ENCODE data around the gene ELP1. TPM values are rescaled to one million over a fixed set of nuclear protein-coding genes. Genes with fewer than 3 reads are reported as not detected.
"Not testable (repeated sequence)": the region's sequence is repeated elsewhere in the genome, so short reads cannot be mapped to it uniquely, and the experiment has no call there.

ELP1 gene
- total and polyA plus RNA-seq, 2 experiments from 2014 or later, result 25.0 to 31.7 TPM

GRCh38 chr9:108852079-108852478, 81.8 kb downstream of the ELP1 start:
- DNase-seq (ENCODE audit: low read depth in 1 of 2, low spot score in 1 of 2), result no peak
- Histone ChIP-seq H3K4me3 (no peak overlapping the region), H3K4me1 (ENCODE audit: low read depth) (peaks cover 7% of the 10 kb centered on the region), H3K27me3 (no peaks in the 10 kb centered on the region), H3K9me3 (ENCODE audit: low read depth) (no peaks in the 10 kb centered on the region), H3K36me3 (no peaks in the 10 kb centered on the region), H3K27ac (no peak overlapping the region)
- TF ChIP-seq, protein P1, sequence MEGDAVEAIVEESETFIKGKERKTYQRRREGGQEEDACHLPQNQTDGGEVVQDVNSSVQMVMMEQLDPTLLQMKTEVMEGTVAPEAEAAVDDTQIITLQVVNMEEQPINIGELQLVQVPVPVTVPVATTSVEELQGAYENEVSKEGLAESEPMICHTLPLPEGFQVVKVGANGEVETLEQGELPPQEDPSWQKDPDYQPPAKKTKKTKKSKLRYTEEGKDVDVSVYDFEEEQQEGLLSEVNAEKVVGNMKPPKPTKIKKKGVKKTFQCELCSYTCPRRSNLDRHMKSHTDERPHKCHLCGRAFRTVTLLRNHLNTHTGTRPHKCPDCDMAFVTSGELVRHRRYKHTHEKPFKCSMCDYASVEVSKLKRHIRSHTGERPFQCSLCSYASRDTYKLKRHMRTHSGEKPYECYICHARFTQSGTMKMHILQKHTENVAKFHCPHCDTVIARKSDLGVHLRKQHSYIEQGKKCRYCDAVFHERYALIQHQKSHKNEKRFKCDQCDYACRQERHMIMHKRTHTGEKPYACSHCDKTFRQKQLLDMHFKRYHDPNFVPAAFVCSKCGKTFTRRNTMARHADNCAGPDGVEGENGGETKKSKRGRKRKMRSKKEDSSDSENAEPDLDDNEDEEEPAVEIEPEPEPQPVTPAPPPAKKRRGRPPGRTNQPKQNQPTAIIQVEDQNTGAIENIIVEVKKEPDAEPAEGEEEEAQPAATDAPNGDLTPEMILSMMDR (IDR thresholded peaks at IDR 0.05; ENCODE audit: low read depth, low read length), result no peak

DNA sequence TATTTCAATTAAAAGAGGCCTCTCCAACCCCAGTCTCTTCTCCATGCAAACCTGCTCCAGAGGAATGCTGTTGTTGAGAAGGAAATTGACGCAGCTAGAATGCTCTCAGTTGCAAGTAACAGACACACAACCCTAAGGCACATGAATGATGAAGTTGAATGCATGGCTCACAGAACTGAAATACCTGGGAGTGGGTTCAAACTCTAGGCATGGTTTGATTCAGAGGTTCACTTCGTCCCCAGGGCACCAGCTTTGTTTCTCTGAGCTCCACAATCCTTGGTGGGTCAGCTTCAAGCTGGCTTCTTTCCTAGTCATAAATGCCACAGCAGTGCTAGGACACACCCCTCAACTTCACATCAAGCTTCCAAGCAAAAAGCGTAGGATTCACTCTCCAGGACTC, 82.8 kb downstream of the ELP1 start:
- no peaks in the 10 kb centered on the region for H3K27me3 ChIP-seq
- H3K36me3 ChIP-seq, result no peaks in the 10 kb centered on the region
- H3K4me1 ChIP-seq (ENCODE audit: low read depth), result peaks cover 7% of the 10 kb centered on the region
- no peak overlapping the region for H3K4me3 ChIP-seq
- H3K27ac ChIP-seq, result no peak overlapping the region
- DNase-seq (ENCODE audit: low read depth in 1 of 2, low spot score in 1 of 2), result no peak
- TF ChIP-seq, protein P1 (IDR thresholded peaks at IDR 0.05; ENCODE audit: low read depth, low read length), result no peak
- H3K9me3 ChIP-seq (ENCODE audit: low read depth), result no peaks in the 10 kb centered on the region

DNA sequence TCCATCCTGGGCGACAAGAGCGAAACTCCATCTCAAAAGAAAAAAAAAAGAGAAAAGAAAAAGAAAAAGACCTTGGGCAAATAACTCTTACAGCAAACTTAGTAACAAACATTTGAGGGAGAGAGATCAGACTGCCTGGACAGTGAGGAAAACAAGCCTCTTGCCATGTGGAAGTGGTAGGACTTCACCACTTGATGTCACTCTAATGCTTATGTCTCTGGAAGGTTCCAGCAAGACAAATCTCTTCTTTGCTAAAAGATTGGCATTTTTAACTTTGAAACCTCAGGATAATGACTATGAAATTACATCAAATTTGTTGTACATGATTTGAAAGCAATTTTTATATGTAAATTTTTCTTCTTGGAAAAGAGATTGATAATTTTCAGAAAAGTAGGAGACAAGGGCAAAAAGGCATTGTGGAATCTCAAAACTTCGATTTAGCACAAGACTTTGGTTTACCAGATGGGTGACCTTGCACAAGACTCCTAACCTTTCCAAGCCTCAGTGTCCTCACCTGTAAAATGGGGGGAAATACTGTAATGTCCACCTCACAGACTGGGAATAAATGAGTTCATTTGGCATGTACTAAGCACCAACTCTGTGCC, 83.5 kb downstream of the ELP1 start:
- Histone ChIP-seq H3K4me1 (ENCODE audit: low read depth) (peaks cover 7% of the 10 kb centered on the region), H3K4me3 (no peak overlapping the region), H3K9me3 (ENCODE audit: low read depth) (no peaks in the 10 kb centered on the region), H3K27ac (no peak overlapping the region), H3K36me3 (no peaks in the 10 kb centered on the region), H3K27me3 (no peaks in the 10 kb centered on the region)
- DNase-seq (ENCODE audit: low read depth in 1 of 2, low spot score in 1 of 2), result peak in 1 of 2 donors; percentile 55
- TF ChIP-seq, protein P1 (IDR thresholded peaks at IDR 0.05; ENCODE audit: low read depth, low read length), result peak; percentile 45

DNA sequence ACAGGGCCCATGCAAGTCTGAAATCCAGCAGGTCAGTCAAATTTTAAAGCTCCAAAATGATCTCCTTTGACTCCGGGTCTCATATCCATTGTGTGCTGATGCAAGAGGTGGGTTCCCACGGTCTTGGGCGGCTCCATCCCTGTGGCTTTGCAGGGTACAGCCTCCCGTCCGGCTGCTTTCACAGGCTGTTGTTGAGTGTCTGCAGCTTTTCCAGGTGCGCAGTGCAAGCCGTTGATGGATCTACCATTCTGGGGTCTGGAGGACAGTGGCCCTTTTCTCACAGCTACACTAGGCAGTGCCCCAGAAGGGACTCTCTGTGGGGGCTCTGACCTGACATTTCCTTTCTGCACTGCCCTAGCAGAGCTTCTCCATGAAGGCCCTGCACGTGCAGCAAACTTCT, 85.6 kb downstream of the ELP1 start:
- not testable (repeated sequence) for H3K36me3 ChIP-seq; H3K27ac ChIP-seq; H3K4me3 ChIP-seq; H3K27me3 ChIP-seq; DNase-seq (ENCODE audit: low read depth in 1 of 2, low spot score in 1 of 2); H3K4me1 ChIP-seq (ENCODE audit: low read depth); H3K9me3 ChIP-seq (ENCODE audit: low read depth)

DNA sequence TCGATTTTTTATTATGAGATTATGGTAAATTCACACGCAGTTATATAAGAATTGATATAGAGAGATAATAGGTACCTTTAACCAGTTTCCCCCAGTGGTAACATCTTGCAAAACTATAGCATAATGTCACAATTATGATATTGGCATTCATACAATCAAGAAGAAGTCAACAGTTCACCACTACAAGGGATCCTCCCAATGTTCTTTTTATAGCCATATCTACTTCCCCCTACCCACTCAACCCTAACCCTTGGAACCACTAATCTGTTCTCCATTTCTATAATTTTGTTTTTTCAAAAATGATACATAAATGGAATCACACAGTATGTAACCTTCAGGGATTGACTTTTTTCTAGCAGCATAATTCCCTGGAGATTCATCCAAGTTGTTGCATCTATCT, 88.0 kb downstream of the ELP1 start:
- H3K9me3 ChIP-seq (ENCODE audit: low read depth), result no peaks in the 10 kb centered on the region
- H3K4me3 ChIP-seq, result no peak overlapping the region
- H3K27ac ChIP-seq, result no peak overlapping the region
- H3K27me3 ChIP-seq, result no peaks in the 10 kb centered on the region
- H3K36me3 ChIP-seq, result no peaks in the 10 kb centered on the region
- DNase-seq (ENCODE audit: low read depth in 1 of 2, low spot score in 1 of 2), result no peak
- TF ChIP-seq, protein P1 (IDR thresholded peaks at IDR 0.05; ENCODE audit: low read depth, low read length), result no peak
- no peaks in the 10 kb centered on the region for H3K4me1 ChIP-seq (ENCODE audit: low read depth)

- TF ChIP-seq, protein P1 (IDR thresholded peaks at IDR 0.05; ENCODE audit: low read depth, low read length), result no peak
- H3K4me1 ChIP-seq (ENCODE audit: low read depth), result no peaks in the 10 kb centered on the region
- no peaks in the 10 kb centered on the region for H3K9me3 ChIP-seq (ENCODE audit: low read depth)
- no peaks in the 10 kb centered on the region for H3K27me3 ChIP-seq
- H3K36me3 ChIP-seq, result no peaks in the 10 kb centered on the region
- DNase-seq (ENCODE audit: low read depth in 1 of 2, low spot score in 1 of 2), result no peak
- no peak overlapping the region for H3K27ac ChIP-seq
- no peak overlapping the region for H3K4me3 ChIP-seq
Measured at GRCh38 chr9:108845507-108845906, 88.4 kb downstream of the ELP1 start.
